Natural killer cell (primary cell): Measurements from ENCODE around the gene ZNF655. TPM values are rescaled to one million over a fixed set of nuclear protein-coding genes. Genes with fewer than 3 reads are reported as not detected.

Source experiments
- ATAC-seq, 3 donors: fragments of 150-1000 bp in 2 of 3; fragments of 200-7000 bp in 1 of 3; cut with Tn5 transposase; 1 replicate in 1 of 3; 2 replicates in 2 of 3; pipeline ENCODE4 v1.10.0; 2021; ENCODE audit warnings: mild to moderate bottlenecking in 2 of 3, moderate library complexity in 2 of 3
- DNase-seq, 2 donors: peaks; one replicate each; pipeline versions ENCODE4 v3.0.0 to v3.0.0-alpha.2; 2013 to 2021; ENCODE audit warnings: mixed read lengths in 1 of 2
- H3K27ac ChIP-seq: one replicate; pipeline ENCODE4 v1.5.1; 2013; ENCODE audit warnings: mild to moderate bottlenecking, low read length
- H3K27me3 ChIP-seq: one replicate; pipeline ENCODE4 v1.6.1; 2013; ENCODE audit warnings: low read length; ENCODE audit not compliant: control insufficient read depth, insufficient read depth
- H3K36me3 ChIP-seq: one replicate; pipeline ENCODE4 v1.6.1; 2013; ENCODE audit warnings: low read length; ENCODE audit not compliant: control insufficient read depth, insufficient read depth
- H3K4me1 ChIP-seq: one replicate; pipeline ENCODE4 v1.6.1; 2013; ENCODE audit warnings: low read length; ENCODE audit not compliant: control insufficient read depth, insufficient read depth
- H3K4me3 ChIP-seq: one replicate; pipeline ENCODE4 v1.5.1; 2013; ENCODE audit warnings: low read length
- H3K9me3 ChIP-seq: one replicate; pipeline ENCODE4 v1.6.1; 2013; ENCODE audit warnings: low read length; ENCODE audit not compliant: control insufficient read depth, insufficient read depth
- H3K27ac Mint-ChIP-seq, 2 donors: one replicate each; pipeline ENCODE4 v1.8.0; 2022; ENCODE audit warnings: mild to moderate bottlenecking in 2 of 2, mixed read lengths in 2 of 2, moderate library complexity in 1 of 2
- H3K27me3 Mint-ChIP-seq, 2 donors: one replicate each; pipeline ENCODE4 v1.8.0; 2022; ENCODE audit warnings: low read depth in 2 of 2, mixed read lengths in 2 of 2
- H3K36me3 Mint-ChIP-seq: one replicate; pipeline ENCODE4 v1.8.0; 2022; ENCODE audit warnings: mixed read lengths
- H3K4me1 Mint-ChIP-seq, 2 donors: one replicate each; pipeline ENCODE4 v1.8.0; 2022; ENCODE audit warnings: mixed read lengths in 2 of 2
- H3K4me3 Mint-ChIP-seq: one replicate; pipeline ENCODE4 v1.8.0; 2022; ENCODE audit warnings: mild to moderate bottlenecking, moderate library complexity, mixed read lengths
- H3K9me3 Mint-ChIP-seq, 2 donors: one replicate each; pipeline ENCODE4 v1.8.0; 2022; ENCODE audit warnings: mixed read lengths in 2 of 2
- WGBS: methylation state at CpG from one replicate; pipeline ENCODE4 v1.1.7; 2013; ENCODE audit warnings: missing lambda C conversion rate; ENCODE audit not compliant: insufficient coverage; 5-methylcytosine and 5-hydroxymethylcytosine counted together
- intact Hi-C: fragments of 100-400 bp; cut with micrococcal nuclease; formaldehyde crosslinking; loops from one replicate; pipeline ENCODE4 v1.14.2; 2022
- total RNA-seq, 4 donors: library from RNA; stranded (reverse); fragments of 120-200 nt in 1 of 4; gene quantifications; one replicate each; pipeline versions ENCODE4 v1.2.3 to v1.2.4, GENCODE V29; 2013 to 2022
- TF ChIP-seq, protein P1 (sequence below): fragments of 200-600 bp; IDR thresholded peaks from one replicate; pipeline ENCODE4 v1.8.0; 2022; ENCODE audit warnings: antibody characterized with exemption

ZNF655 gene
- total RNA-seq, 3 donors from 2014 or later (not counting 1 experiment from before 2014, with no cell fraction given): 171 to 214 (median 196) TPM

GRCh38 chr7:99601656-99602310 is 43.3 kb downstream of the ZNF655 start:
- H3K27me3 ChIP-seq: no peaks in the 10 kb centered on the region
- no peak overlapping the region for H3K27ac Mint-ChIP-seq

DNA sequence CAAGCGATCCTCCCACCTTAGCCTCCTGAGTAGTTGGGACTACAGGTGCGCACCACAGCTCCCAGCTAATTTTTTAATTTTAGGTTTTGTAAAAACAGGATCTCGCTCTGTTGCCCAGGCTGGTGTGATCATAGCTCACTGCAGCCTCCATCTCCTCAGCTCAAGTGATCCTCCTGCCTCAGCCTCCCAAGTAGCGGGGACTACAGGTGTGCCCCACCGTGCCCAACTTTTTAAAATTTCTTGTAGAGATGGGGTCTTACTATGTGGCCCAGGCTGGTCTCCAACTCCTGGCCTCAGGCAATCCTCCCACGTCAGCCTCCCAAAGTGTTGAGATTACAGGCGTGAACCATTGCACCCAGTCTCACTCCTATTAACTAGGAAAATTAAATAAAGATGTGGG is 47.1 kb downstream of the ZNF655 start:
- Mint-ChIP-seq H3K4me1 (no peaks in the 10 kb centered on the region), H3K9me3 (no peaks in the 10 kb centered on the region), H3K36me3 (no peaks in the 10 kb centered on the region), H3K27me3 (no peaks in the 10 kb centered on the region), H3K27ac (no peak overlapping the region), H3K4me3 (no peak overlapping the region)
- Histone ChIP-seq H3K4me3 (no peak overlapping the region), H3K27ac (no peak overlapping the region), H3K36me3 (no peaks in the 10 kb centered on the region), H3K9me3 (no peaks in the 10 kb centered on the region), H3K4me1 (no peaks in the 10 kb centered on the region), H3K27me3 (no peaks in the 10 kb centered on the region)
- TF ChIP-seq, protein P1, sequence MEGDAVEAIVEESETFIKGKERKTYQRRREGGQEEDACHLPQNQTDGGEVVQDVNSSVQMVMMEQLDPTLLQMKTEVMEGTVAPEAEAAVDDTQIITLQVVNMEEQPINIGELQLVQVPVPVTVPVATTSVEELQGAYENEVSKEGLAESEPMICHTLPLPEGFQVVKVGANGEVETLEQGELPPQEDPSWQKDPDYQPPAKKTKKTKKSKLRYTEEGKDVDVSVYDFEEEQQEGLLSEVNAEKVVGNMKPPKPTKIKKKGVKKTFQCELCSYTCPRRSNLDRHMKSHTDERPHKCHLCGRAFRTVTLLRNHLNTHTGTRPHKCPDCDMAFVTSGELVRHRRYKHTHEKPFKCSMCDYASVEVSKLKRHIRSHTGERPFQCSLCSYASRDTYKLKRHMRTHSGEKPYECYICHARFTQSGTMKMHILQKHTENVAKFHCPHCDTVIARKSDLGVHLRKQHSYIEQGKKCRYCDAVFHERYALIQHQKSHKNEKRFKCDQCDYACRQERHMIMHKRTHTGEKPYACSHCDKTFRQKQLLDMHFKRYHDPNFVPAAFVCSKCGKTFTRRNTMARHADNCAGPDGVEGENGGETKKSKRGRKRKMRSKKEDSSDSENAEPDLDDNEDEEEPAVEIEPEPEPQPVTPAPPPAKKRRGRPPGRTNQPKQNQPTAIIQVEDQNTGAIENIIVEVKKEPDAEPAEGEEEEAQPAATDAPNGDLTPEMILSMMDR: no peak
- DNase-seq (no peak), ATAC-seq (no peak)
- 97% methylated on average over 7 of the region's 7 CpGs for WGBS
- intact Hi-C loops: no loop called here

More at GRCh38 chr7:99601656-99602310, 43.3 kb downstream of the ZNF655 start:
- DNase-seq: no peak
- Mint-ChIP-seq H3K4me1 (no peaks in the 10 kb centered on the region), H3K9me3 (no peaks in the 10 kb centered on the region), H3K27me3 (no peaks in the 10 kb centered on the region), H3K4me3 (no peak overlapping the region), H3K36me3 (no peaks in the 10 kb centered on the region)
- ATAC-seq: no peak
- Histone ChIP-seq H3K36me3 (no peaks in the 10 kb centered on the region), H3K27ac (no peak overlapping the region), H3K9me3 (no peaks in the 10 kb centered on the region), H3K4me1 (no peaks in the 10 kb centered on the region), H3K4me3 (no peak overlapping the region)
- intact Hi-C loops: no loop called here
- TF ChIP-seq, protein P1: no peak
- WGBS: 84% methylated on average over 7 of the region's 7 CpGs

DNA sequence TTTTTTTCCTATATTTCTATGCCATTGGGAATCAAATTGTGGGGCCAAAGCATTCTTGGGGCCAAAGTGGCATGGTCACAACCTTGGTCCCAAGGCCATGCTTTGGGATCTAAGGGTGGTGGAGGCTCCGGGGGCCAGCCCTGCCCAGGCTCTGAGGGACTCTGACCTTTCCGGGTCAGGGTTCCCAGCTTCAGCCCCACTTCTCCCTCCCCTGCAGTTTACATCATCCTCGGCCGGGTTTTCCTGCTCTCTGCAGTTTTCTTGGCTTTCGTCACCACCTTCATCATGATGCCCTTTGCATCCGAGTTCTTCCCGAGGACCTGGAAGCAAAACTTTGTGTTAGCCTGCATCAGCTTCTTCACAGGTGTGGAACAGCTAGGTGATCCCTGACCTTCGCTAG is 48.1 kb downstream of the ZNF655 start:
- H3K4me1 Mint-ChIP-seq: no peaks in the 10 kb centered on the region

More for the DNA sequence above, 48.1 kb downstream of the ZNF655 start:
- H3K27ac Mint-ChIP-seq: no peak overlapping the region
- no peak overlapping the region for H3K27ac ChIP-seq
- 87% methylated on average over 8 of the region's 8 CpGs for WGBS
- no peak overlapping the region for H3K4me3 Mint-ChIP-seq
- intact Hi-C loops: no loop called here
- H3K4me3 ChIP-seq: no peak overlapping the region
- TF ChIP-seq, protein P1: no peak
- no peaks in the 10 kb centered on the region for H3K27me3 ChIP-seq
- no peaks in the 10 kb centered on the region for H3K36me3 ChIP-seq
- no peaks in the 10 kb centered on the region for H3K9me3 Mint-ChIP-seq
- no peaks in the 10 kb centered on the region for H3K36me3 Mint-ChIP-seq
- DNase-seq: no peak
- H3K4me1 ChIP-seq: no peaks in the 10 kb centered on the region
- no peaks in the 10 kb centered on the region for H3K9me3 ChIP-seq
- H3K27me3 Mint-ChIP-seq: peaks cover 0 to 2% of the 10 kb centered on the region in 2 donors
- no peak for ATAC-seq
